MM.1S (cell line): ENCODE data around the gene DNAJC18.

Experiments
- CTCF ChIP-seq: fragments of 300-600 bp; sonication (generic); IDR thresholded peaks from 2 replicates; pipeline ENCODE4 v1.5.1; 2016; ENCODE audit warnings: antibody characterized with exemption, low read length, mixed read lengths
- EZH2 ChIP-seq: fragments of 300-600 bp; sonication (generic); optimal IDR thresholded peaks from 2 replicates; pipeline ENCODE3; 2017; ENCODE audit warnings: low read depth, mild to moderate bottlenecking, antibody characterized with exemption, low read length, mixed read lengths
- EZH2phosphoT487 ChIP-seq: fragments of 300-600 bp; sonication (generic); IDR thresholded peaks from 2 replicates; pipeline ENCODE4 v1.6.1; 2018; ENCODE audit warnings: antibody characterized with exemption, low read length

- TF ChIP-seq CTCF (no peak), EZH2 (no peak), EZH2phosphoT487 (no peak)
Observed at GRCh38 chr5:139470821-139471300, 31.5 kb upstream of the DNAJC18 start, which contains the start of gene SMIM33.
